Measurements from ENCODE around the gene IGSF9.

IGSF9 gene

GRCh38 chr1:159914252-159915018 lies 31.0 kb downstream of the IGSF9 start:
- ChIA-PET POLR2A (interaction anchor here (1.2 kb wide), 1 partner anchor 10 kb away, joined by 6 read pairs; no protein-coding TSS in a partner anchor), CTCF (interaction anchor here (1.7 kb wide), 1 partner anchor 116 kb away, joined by 7 read pairs; no protein-coding TSS in a partner anchor)
- no peak for TF ChIP-seq FOXK2 (IDR thresholded peaks at IDR 0.05)
- no peak for TF ChIP-seq FOXM1 (IDR thresholded peaks at IDR 0.05; ENCODE audit: borderline replicate concordance)
- no peak for TF ChIP-seq LEF1 (IDR thresholded peaks at IDR 0.05; ENCODE audit: borderline replicate concordance)
- no peak for TF ChIP-seq HDGF (IDR thresholded peaks at IDR 0.05; ENCODE audit: borderline replicate concordance)
- TF ChIP-seq BHLHE40 (IDR thresholded peaks at IDR 0.05; ENCODE audit: borderline replicate concordance) = no peak
- TF ChIP-seq ELF4 (IDR thresholded peaks at IDR 0.05) = no peak
- no peak for TF ChIP-seq TARDBP (IDR thresholded peaks at IDR 0.05)
- no peak for TF ChIP-seq SP1 (IDR thresholded peaks at IDR 0.05)
- TF ChIP-seq L3MBTL2 (conservative IDR thresholded peaks at IDR 0.05) = no peak
- no peak for DNase-seq (ENCODE audit: extremely low spot score)

GRCh38 chr1:159913451-159914192 lies 31.8 kb downstream of the IGSF9 start:
- CTCF ChIA-PET = no interaction called here
- POLR2A ChIA-PET = interaction anchor here (1.2 kb wide), 1 partner anchor 11 kb away, joined by 6 read pairs; no protein-coding TSS in a partner anchor
- TF ChIP-seq NFRKB (IDR thresholded peaks at IDR 0.05) (no peak), TARDBP (IDR thresholded peaks at IDR 0.05) (no peak), CTBP1 (IDR thresholded peaks at IDR 0.05; ENCODE audit: borderline replicate concordance) (no peak), ARNT (IDR thresholded peaks at IDR 0.05) (no peak), L3MBTL2 (conservative IDR thresholded peaks at IDR 0.05) (no peak), ELF4 (IDR thresholded peaks at IDR 0.05) (no peak), SUZ12 (IDR thresholded peaks at IDR 0.05) (no peak), FOXM1 (IDR thresholded peaks at IDR 0.05; ENCODE audit: borderline replicate concordance) (no peak), ZNF384 (IDR thresholded peaks at IDR 0.05) (no peak), SP1 (IDR thresholded peaks at IDR 0.05) (no peak), PKNOX1 (IDR thresholded peaks at IDR 0.05) (no peak), FOXA1 (IDR thresholded peaks at IDR 0.05) (no peak)
- DNase-seq (ENCODE audit: extremely low spot score) = no peak

GRCh38 chr1:159911326-159912070 lies 33.9 kb downstream of the IGSF9 start:
- DNase-seq (ENCODE audit: extremely low spot score) = no peak
- TF ChIP-seq ZNF384 (IDR thresholded peaks at IDR 0.05) (no peak), CTBP1 (IDR thresholded peaks at IDR 0.05; ENCODE audit: borderline replicate concordance) (no peak), L3MBTL2 (conservative IDR thresholded peaks at IDR 0.05) (no peak), NFRKB (IDR thresholded peaks at IDR 0.05) (no peak), ARNT (IDR thresholded peaks at IDR 0.05) (no peak), LEF1 (IDR thresholded peaks at IDR 0.05; ENCODE audit: borderline replicate concordance) (no peak), SUZ12 (IDR thresholded peaks at IDR 0.05) (no peak), FOXK2 (IDR thresholded peaks at IDR 0.05) (no peak), ELF4 (IDR thresholded peaks at IDR 0.05) (no peak), FOXA1 (IDR thresholded peaks at IDR 0.05) (no peak), HDGF (IDR thresholded peaks at IDR 0.05; ENCODE audit: borderline replicate concordance) (no peak), TARDBP (IDR thresholded peaks at IDR 0.05) (no peak), FOXM1 (IDR thresholded peaks at IDR 0.05; ENCODE audit: borderline replicate concordance) (no peak), PKNOX1 (IDR thresholded peaks at IDR 0.05) (no peak), BHLHE40 (IDR thresholded peaks at IDR 0.05; ENCODE audit: borderline replicate concordance) (no peak), SP1 (IDR thresholded peaks at IDR 0.05) (no peak)
- POLR2A ChIA-PET = interaction anchor here (0.9 kb wide), 1 partner anchor 14 kb away, joined by 4 read pairs; the partner anchor contains the start of gene TAGLN2
- CTCF ChIA-PET = no interaction called here

- ChIA-PET POLR2A (interaction anchor here (0.7 to 1.6 kb wide), 2 partner anchors 17 to 116 kb away, joined by 3 to 5 read pairs; partner anchors contain the start of gene TAGLN2), CTCF (no interaction called here)
Measured at GRCh38 chr1:159908031-159908940, 37.1 kb downstream of the IGSF9 start.

More at GRCh38 chr1:159908031-159908940, 37.1 kb downstream of the IGSF9 start:
- DNase-seq (ENCODE audit: extremely low spot score) = no peak
- no peak for TF ChIP-seq LEF1 (IDR thresholded peaks at IDR 0.05; ENCODE audit: borderline replicate concordance)
- TF ChIP-seq PKNOX1 (IDR thresholded peaks at IDR 0.05) = no peak
- TF ChIP-seq BHLHE40 (IDR thresholded peaks at IDR 0.05; ENCODE audit: borderline replicate concordance) = no peak
- TF ChIP-seq NFRKB (IDR thresholded peaks at IDR 0.05) = no peak
- no peak for TF ChIP-seq ARNT (IDR thresholded peaks at IDR 0.05)
- TF ChIP-seq ZNF384 (IDR thresholded peaks at IDR 0.05) = no peak
- no peak for TF ChIP-seq TARDBP (IDR thresholded peaks at IDR 0.05)
- no peak for TF ChIP-seq FOXM1 (IDR thresholded peaks at IDR 0.05; ENCODE audit: borderline replicate concordance)
- TF ChIP-seq FOXA1 (IDR thresholded peaks at IDR 0.05) = no peak
- no peak for TF ChIP-seq CTBP1 (IDR thresholded peaks at IDR 0.05; ENCODE audit: borderline replicate concordance)
- no peak for TF ChIP-seq ELF4 (IDR thresholded peaks at IDR 0.05)
- no peak for TF ChIP-seq L3MBTL2 (conservative IDR thresholded peaks at IDR 0.05)
- no peak for TF ChIP-seq SUZ12 (IDR thresholded peaks at IDR 0.05)
- TF ChIP-seq HDGF (IDR thresholded peaks at IDR 0.05; ENCODE audit: borderline replicate concordance) = no peak
- TF ChIP-seq FOXK2 (IDR thresholded peaks at IDR 0.05) = no peak
- no peak for TF ChIP-seq SP1 (IDR thresholded peaks at IDR 0.05)
